Right atrium auricular region (tissue), 2 donors: Measurements from ENCODE around the gene TRPM1. TPM values are rescaled to one million over a fixed set of nuclear protein-coding genes. Genes with fewer than 3 reads are reported as not detected.

ENCODE experiments used
- DNase-seq: peaks from one replicate; pipeline ENCODE4 v3.0.0-alpha.2; 2019; ENCODE audit warnings: low spot score
- H3K27ac ChIP-seq, 2 donors: fragments of 200-600 bp; sonication (generic); 1 replicate in 1 of 2; 2 replicates in 1 of 2; pipeline ENCODE4 v1.5.1; 2016 to 2019
- H3K27me3 ChIP-seq, 2 donors: fragments of 200-600 bp; sonication (generic); one replicate each; pipeline versions ENCODE4 v1.5.1 to v1.6.0; 2017 to 2019
- H3K36me3 ChIP-seq: fragments of 200-600 bp; sonication (generic); one replicate; pipeline ENCODE4 v1.5.1; 2016
- H3K4me1 ChIP-seq, 2 donors: fragments of 200-600 bp; sonication (generic); one replicate each; pipeline versions ENCODE4 v1.5.1 to v1.6.0; 2017 to 2019
- H3K4me3 ChIP-seq, 2 donors: fragments of 200-600 bp; sonication (generic); 1 replicate in 1 of 2; 2 replicates in 1 of 2; pipeline ENCODE4 v1.5.1; 2017 to 2019; ENCODE audit warnings: mild to moderate bottlenecking in 1 of 2, moderate library complexity in 1 of 2
- H3K9me3 ChIP-seq, 2 donors: fragments of 200-600 bp; sonication (generic); one replicate each; pipeline ENCODE4 v1.5.1; 2019
- CTCF ChIP-seq, 2 donors: fragments of 200-600 bp; sonication (generic); IDR thresholded peaks; one replicate each; pipeline ENCODE4 v1.5.1; 2019; ENCODE audit warnings: antibody characterized with exemption in 2 of 2
- total RNA-seq, 2 donors: library from RNA; depleted of rRNA; stranded (reverse); fragments of >200 nt; gene quantifications; one replicate each; pipeline ENCODE4 v1.1.0, GENCODE V29; 2016

TRPM1 gene
- total RNA-seq, 2 donors from 2014 or later = not detected

- no peaks in the 10 kb centered on the region for H3K9me3 ChIP-seq
- no peak for TF ChIP-seq CTCF (IDR thresholded peaks at IDR 0.05)
- H3K4me1 ChIP-seq = peaks cover 0 to 32% of the 10 kb centered on the region in 2 donors
- H3K36me3 ChIP-seq = peaks cover 5% of the 10 kb centered on the region
- H3K27ac ChIP-seq = peak within 1 kb of the TSS; percentile 91 to 95
- DNase-seq = no peak
- no peaks in the 10 kb centered on the region for H3K27me3 ChIP-seq
- H3K4me3 ChIP-seq = peak within 1 kb of the TSS; percentile 96 to 98
These were observed 110.0 kb downstream of the TRPM1 start, which contains the start of gene MTMR10 for GRCh38 chr15:30991255-30992235. TSS of gene MTMR10 (minus strand) at chr15:30991628. CDS start at chr15:30991506, 122 bp downstream.

- peak overlapping the region; percentile 96 to 98 for H3K4me3 ChIP-seq
- no peaks in the 10 kb centered on the region for H3K27me3 ChIP-seq
- DNase-seq = no peak
- peaks cover 11% of the 10 kb centered on the region for H3K36me3 ChIP-seq
- no peaks in the 10 kb centered on the region for H3K9me3 ChIP-seq
- H3K4me1 ChIP-seq = peaks cover 0 to 39% of the 10 kb centered on the region in 2 donors
- H3K27ac ChIP-seq = peak overlapping the region; percentile 91 to 95
- no peak for TF ChIP-seq CTCF (IDR thresholded peaks at IDR 0.05)
These were observed 110.9 kb downstream of the TRPM1 start for GRCh38 chr15:30990446-30991254.

DNA sequence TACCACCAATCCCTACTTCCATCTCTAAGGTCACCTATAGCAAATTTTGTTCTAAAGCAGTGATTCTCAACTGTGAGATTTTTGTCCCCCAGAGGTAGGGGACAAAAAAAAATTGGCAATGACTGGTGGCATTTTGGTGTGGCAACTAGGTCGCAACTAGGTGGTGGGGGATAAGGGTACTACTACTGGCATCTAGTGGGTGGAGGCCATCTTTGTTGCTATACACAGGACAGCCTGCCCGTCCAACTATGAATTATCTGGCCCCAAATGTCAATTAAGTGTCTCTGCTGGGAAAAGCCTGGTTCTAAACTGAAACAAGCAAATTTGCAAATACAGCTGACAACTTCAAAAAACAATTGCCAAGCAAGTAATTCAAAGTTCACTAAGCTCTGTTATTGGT, 111.5 kb downstream of the TRPM1 start:
- H3K4me3 ChIP-seq = peak overlapping the region; percentile 96 to 98
- no peaks in the 10 kb centered on the region for H3K27me3 ChIP-seq
- H3K4me1 ChIP-seq = peaks cover 0 to 45% of the 10 kb centered on the region in 2 donors
- no peak for TF ChIP-seq CTCF (IDR thresholded peaks at IDR 0.05)
- no peak for DNase-seq
- H3K36me3 ChIP-seq = peaks cover 12% of the 10 kb centered on the region
- H3K27ac ChIP-seq = peak overlapping the region; percentile 91 to 95
- no peaks in the 10 kb centered on the region for H3K9me3 ChIP-seq

GRCh38 chr15:30985081-30985531, 116.4 kb downstream of the TRPM1 start:
- Histone ChIP-seq H3K27ac (no peak overlapping the region), H3K4me3 (no peak overlapping the region), H3K36me3 (peaks cover 27% of the 10 kb centered on the region), H3K9me3 (no peaks in the 10 kb centered on the region), H3K4me1 (peaks cover 0 to 47% of the 10 kb centered on the region in 2 donors), H3K27me3 (no peaks in the 10 kb centered on the region)
- no peak for DNase-seq
- no peak for TF ChIP-seq CTCF (IDR thresholded peaks at IDR 0.05)

GRCh38 chr15:30984542-30984941, 117.0 kb downstream of the TRPM1 start:
- TF ChIP-seq CTCF (IDR thresholded peaks at IDR 0.05) = no peak
- Histone ChIP-seq H3K4me1 (peaks cover 0 to 42% of the 10 kb centered on the region in 2 donors), H3K9me3 (no peaks in the 10 kb centered on the region), H3K27ac (peak overlapping the region in 1 of 2 donors; percentile 0), H3K4me3 (no peak overlapping the region), H3K36me3 (peaks cover 27% of the 10 kb centered on the region), H3K27me3 (no peaks in the 10 kb centered on the region)
- no peak for DNase-seq
